OCI-M2 (cell line): ENCODE measurements around the gene IDI2.

ENCODE experiments used
- DNase-seq: peaks from one replicate; lab custom pipeline; 2025; ENCODE audit not compliant: unreplicated experiment; lab: John Stamatoyannopoulos, UW

Gene IDI2

DNA sequence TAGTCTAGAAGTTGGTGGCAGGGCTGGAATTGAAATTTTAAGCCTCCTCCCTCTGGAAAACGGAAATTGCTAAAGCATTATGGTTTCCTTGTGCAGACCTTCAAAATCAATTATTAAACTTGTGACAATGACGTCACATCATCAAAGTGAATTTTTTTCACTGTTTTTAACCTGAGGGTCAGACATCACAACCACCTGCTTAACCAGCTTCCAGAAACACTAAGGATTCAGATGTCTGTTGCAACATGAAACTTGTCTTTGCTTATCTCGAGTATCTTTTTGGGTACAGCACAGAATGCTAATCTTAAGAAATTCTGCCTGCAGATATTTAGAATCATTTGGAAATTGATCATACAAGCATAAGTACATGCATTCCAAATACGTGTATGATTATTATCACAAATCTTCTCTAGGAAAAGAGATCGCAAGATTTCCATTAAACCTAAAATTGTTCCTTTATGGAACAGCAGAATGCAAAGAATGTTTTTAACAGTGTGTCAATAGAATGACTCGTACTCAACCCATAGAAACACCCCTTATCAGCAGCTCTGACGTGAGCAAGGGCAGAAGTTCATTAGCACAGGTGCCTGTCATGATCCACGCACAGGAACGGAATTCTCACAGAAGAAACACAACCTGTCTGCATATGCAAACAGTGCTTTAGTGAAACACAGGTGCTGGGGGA lies 41.5 kb downstream of the IDI2 start:
- DNase-seq = no peak

DNA sequence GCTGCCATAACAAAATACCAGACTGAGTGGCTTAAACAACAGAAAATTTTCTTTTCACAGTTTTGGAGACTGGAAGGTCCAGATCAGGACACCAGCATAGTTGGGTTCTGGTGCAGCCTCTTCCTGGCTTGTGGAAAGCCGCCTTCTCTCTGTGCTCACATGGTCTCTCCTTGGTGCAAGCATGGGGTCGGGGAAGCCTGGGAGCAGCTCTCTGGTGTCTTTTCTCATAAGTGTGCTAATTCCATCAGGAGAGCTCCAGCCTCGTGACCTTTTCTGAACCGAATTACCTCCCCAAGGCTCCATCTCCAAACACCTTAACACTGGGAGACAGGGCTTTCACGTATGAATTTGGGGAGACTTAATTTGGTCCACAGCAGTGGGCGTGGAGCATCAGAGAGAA lies 42.3 kb downstream of the IDI2 start:
- DNase-seq = no peak

DNA sequence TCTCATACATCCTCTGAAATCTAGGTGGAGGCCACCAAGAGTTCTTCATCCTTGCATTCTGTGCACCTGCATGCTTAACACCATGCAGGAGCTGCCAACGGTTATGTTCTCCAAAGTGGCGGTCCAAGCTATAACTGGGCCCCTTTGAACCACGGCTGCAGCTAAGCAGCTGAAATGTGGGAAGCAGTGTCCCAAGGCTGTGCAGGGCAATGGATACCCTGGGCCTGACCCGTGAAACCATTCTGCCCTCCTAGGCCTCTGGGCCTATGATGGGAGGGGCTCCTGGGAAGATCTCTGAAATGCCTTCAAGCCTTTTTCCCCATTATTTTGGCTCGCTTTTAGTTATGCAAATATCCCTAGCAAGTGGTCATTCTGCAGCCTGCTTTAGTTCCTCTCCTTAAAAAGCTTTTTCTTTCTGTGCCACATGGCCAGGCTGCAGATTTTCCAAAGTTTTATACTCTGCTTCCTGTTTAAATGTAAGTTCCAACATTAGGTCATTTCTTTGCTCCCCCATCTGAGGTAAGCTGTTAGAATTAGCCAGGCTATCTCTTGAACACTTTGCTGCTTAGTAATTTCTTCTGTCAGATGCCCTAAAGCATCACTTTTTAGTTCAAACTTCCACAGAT lies 45.1 kb downstream of the IDI2 start:
- no peak for DNase-seq

DNA sequence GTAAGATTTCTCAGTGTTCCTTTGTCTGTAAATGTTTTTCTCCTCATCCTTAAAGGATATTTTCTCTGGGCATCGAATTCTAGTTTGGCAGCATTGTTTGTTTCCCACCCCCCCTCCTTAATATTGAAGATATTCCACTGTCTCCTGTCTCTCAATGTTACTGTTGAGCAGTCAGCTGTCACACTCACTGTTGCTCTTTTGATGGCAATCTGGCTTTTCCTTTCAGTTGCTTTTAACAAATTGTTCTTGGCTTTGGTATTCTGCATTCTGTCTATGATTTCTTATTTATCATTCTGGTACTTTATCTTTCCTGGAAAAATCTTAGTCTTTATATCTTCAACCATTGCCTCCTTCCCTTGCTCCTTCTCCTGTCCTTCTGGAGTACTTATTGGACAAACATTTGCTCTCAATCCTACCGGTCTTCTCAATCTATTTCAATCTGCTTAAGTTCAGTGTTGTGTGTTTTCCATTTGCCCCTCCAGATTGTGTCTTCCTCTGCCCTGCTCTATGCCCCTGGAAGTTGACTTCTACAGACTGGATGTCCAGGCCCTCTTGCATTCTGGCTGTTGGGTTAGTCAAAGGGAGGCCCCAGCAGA lies 46.7 kb downstream of the IDI2 start:
- no peak for DNase-seq

DNA sequence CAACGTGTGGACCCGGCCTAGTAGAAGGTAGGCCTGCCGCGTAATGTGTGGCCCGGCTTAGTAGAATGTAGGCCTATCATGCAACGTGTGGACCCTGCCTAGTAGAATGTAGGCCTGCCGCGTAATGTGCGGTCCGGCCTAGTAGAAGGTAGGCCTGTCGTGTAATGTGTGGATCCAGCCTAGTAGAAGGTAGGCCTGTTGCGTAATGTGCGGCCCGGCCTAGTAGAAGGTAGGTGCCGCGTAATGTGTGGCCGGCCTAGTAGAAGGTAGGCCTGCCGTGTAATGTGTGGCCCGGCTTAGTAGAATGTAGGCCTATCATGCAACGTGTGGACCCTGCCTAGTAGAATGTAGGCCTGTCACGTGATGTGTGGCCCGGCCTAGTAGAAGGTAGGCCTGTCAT lies 49.3 kb downstream of the IDI2 start:
- no peak for DNase-seq

DNA sequence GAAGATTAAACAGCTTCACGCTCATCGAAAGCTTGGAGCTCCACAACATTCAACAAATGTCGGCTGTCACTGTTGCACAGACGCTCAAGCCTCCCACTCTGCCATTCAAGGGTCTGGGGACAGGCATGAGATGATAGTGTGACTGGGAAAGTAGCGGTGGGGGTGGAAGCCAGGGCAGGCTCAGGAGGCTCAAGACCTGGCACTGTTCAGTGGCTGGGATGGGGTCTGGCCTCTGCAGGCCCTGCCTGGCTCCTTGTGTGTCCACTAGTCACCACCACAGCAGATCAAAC lies 50.9 kb downstream of the IDI2 start:
- no peak for DNase-seq

DNA sequence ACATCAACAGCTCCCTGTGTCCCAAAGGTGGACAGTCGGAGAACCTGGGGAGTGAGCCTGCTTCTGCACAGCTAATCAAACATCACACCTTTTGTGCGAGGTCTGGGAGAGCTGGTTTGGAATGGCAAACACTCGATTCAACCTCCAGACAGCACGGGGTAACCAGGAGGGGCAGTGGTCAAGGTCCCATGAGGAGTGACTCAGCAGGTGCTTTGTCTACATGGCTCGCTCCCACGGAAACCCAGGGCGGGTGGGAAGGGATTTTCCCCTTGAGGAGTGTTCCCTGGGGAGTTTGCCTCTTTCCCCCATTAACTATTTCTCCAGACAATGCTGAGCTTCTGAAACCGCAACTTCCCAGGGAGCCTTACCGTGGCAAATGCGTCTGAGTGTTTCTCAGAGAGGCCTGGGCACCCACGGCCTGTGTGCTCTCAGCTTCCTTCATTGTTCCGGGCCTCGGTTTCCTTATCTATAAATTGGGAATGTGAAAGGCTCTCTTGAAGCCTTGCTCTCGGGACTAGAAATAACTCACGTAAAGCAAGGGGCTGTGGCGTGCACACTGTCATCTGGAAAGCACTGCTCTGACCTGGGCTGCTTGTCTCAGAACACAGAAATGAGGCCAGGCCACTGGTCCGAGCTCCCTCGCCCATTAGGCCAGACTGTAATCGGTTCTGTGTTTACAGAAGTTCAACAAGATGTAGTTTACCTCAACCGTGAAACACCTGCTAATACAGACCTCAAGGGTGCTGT lies 51.4 kb downstream of the IDI2 start:
- DNase-seq = no peak

DNA sequence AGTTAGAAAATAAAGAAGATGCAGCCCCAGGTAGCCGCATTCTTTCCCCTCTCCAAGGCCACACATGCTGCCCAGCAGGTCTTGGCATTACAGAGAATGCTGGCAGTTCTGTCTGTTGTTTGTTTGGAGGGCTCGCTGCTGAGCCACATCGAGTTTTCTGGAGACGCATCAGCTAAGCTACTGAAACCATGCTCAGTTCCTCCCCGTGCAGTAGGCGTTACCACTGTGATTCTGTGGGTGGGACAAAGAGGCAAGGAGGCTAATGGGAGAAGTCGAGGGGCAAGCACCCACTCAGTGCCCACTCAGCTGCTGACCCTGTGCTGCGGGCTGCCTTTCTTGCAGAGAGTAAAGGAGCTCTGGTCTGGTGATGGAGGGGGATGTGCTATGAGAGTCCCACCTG lies 52.9 kb downstream of the IDI2 start:
- DNase-seq = no peak

DNA sequence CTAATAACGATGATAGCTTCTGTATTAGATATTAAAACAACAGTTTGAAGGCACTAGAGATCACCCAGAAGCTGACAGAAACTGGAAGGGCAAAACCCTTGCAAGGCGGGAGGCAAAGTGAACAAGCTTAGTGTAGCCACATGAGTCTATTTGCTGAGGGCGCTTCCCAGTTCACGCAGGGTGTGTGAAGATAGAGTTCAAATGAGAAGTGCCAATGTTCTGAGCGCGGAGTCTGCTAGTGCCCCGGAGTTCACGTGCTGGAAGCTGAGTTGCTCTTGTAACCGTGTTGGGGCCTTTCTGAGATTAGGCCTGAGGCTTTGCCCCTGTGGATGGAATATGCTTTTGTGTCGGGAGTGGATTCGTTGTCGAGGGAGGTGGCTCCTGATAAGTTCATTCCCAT lies 54.0 kb downstream of the IDI2 start:
- DNase-seq = no peak

DNA sequence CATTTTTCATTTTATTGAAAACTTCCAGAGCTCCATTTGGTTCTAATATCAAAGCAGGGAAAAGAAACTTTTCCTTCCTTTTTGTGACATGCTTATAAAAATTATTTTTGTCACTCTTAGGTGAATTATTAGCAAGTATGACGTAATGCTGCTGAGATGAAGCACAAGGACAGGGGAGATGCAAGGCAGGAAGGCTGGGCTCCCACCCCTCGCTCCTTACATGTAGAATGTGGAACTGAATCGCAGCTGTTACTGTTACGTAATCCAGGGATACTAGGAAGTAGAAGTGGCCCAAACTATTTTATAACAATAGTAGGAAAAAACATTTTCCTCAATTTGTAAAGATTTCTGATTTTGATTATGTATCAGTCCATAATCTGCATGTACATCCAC lies 54.5 kb downstream of the IDI2 start:
- no peak for DNase-seq

DNA sequence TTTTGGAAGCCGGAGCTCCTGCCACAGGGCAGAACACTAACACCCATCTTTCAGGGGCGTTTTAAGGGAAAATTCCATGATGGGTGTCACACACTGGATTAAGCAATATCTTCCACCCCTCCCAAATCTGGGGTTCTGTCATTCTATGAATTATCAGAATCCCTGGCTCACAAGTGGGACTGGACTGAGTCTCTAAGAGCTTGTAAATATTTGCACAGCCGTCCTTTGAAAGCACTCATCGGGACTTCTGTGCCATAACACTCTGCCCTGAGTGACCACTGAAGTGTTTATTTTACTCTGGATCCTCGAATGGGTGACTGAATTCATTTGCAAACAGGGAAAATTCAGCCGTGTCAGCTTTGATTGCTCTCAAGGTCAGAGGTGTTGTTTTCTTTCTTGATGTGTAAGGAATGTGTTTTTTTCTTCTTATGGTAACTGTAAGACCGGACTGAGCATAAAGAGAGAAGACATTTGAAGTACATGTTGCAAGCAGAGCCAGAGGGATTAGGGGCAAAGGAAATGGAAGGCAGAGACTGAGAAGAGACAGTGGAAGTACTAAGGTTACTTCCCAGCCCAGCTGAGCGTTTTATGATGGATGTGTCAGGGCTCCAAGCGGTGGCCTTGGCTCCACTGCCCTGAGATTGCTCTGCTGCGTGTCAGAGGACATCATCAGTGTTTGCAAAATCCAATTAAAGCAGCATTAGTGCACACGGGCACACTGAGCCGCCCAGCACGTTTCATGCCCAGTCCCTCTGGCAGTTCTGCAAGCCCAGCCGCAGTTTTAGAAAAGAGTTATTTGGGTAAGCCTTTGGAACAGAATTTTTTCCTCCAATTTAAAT lies 55.1 kb downstream of the IDI2 start:
- DNase-seq = no peak

DNA sequence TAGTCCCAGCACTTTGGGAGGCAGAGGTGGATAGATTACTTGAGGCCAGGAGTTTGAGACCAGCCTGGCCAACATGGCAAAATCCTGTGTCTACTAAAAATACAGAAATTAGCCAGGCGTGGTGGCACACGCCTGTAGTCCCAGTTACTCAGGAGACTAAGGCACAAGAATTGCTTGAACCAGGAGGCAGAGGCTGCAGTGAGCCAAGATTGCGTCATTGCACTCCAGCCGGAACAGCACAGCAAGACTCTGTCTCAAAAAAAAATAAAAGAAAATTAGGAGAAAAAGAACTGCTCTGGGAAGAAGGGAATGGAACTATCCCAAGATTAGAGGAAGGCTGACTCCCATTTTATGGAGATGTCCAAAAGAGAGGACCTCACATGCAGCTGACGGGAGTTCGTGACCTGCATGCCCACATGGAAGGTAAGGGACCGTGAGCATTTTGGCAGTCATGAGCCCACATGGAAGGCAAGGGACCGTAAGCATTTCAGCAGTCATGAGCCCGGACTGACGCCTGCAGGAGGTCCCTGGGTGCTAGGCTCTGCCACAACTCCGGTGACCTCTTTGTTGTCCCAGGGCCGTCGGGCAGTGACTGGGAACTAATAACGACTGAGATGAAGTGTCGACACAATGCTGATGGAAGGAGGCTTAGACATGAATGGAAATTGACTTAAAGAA lies 56.0 kb downstream of the IDI2 start:
- DNase-seq = no peak
